Fibroblast of pulmonary artery (primary cell): ENCODE results near the gene YAF2.

Experiments
- DNase-seq: peaks from one replicate; pipeline ENCODE4 v3.0.0-alpha.2; 2010; ENCODE audit warnings: low read depth
- H3K4me3 ChIP-seq: replicated peaks from 2 replicates; pipeline ENCODE4 v1.5.1; 2011; ENCODE audit warnings: low read depth, mild to moderate bottlenecking, control low read depth, low read length, moderate library complexity
- CTCF ChIP-seq: IDR thresholded peaks from 2 replicates; pipeline ENCODE4 v1.5.1; 2011; ENCODE audit warnings: mild to moderate bottlenecking, control low read depth, low read length, inconsistent platforms; ENCODE audit errors: missing control alignments

The YAF2 gene

GRCh38 chr12:42172441-42173210, 65.4 kb downstream of the YAF2 start:
- no peak for DNase-seq
- H3K4me3 ChIP-seq, result no peak overlapping the region
- TF ChIP-seq CTCF, result no peak

GRCh38 chr12:42167711-42168110, 70.3 kb downstream of the YAF2 start:
- no peak overlapping the region for H3K4me3 ChIP-seq
- no peak for DNase-seq
- TF ChIP-seq CTCF, result no peak

- peak; percentile 29 for DNase-seq
- no peak overlapping the region for H3K4me3 ChIP-seq
- no peak for TF ChIP-seq CTCF
These were observed 71.5 kb downstream of the YAF2 start for GRCh38 chr12:42166501-42166900.

- H3K4me3 ChIP-seq, result no peak overlapping the region
- no peak for TF ChIP-seq CTCF
These were observed 74.1 kb downstream of the YAF2 start for GRCh38 chr12:42163913-42164312.

GRCh38 chr12:42162965-42163364, 75.1 kb downstream of the YAF2 start:
- no peak for DNase-seq
- TF ChIP-seq CTCF, result no peak
- no peak overlapping the region for H3K4me3 ChIP-seq

More at GRCh38 chr12:42163913-42164312, 74.1 kb downstream of the YAF2 start:
- no peak for DNase-seq

- no peak for TF ChIP-seq CTCF
- H3K4me3 ChIP-seq, result no peak overlapping the region
- DNase-seq, result no peak
These were observed 75.9 kb downstream of the YAF2 start for GRCh38 chr12:42162193-42162592.

GRCh38 chr12:42161529-42161928, 76.5 kb downstream of the YAF2 start:
- no peak for DNase-seq
- TF ChIP-seq CTCF, result no peak
- no peak overlapping the region for H3K4me3 ChIP-seq
